Stimulated activated naive B cell treated with anti-CD40 and anti-IgM and Interleukin-4, amounts not matched to agents 10 μg/mL and 1 μg/mL and 100 μg/mL, for 72 hours (primary cell): ENCODE results near the gene FARP1.

ENCODE experiments used
- ATAC-seq, 2 donors: fragments of 150-1000 bp; cut with Tn5 transposase; replicated peaks; 2 replicates each; pipeline ENCODE4 v1.10.0; 2021; ENCODE audit warnings: moderate library complexity in 1 of 2
- DNase-seq: peaks from one replicate; pipeline ENCODE4 v3.0.0; 2021
- H3K27ac Mint-ChIP-seq: one replicate; pipeline ENCODE4 v1.8.0; 2022; ENCODE audit warnings: mild to moderate bottlenecking, mixed read lengths
- H3K27me3 Mint-ChIP-seq, 2 donors: one replicate each; pipeline ENCODE4 v1.8.0; 2022; ENCODE audit warnings: mixed read lengths in 2 of 2
- H3K36me3 Mint-ChIP-seq, 2 donors: one replicate each; pipeline ENCODE4 v1.8.0; 2022; ENCODE audit warnings: mixed read lengths in 2 of 2, mild to moderate bottlenecking in 1 of 2
- H3K4me1 Mint-ChIP-seq, 2 donors: one replicate each; pipeline ENCODE4 v1.8.0; 2022; ENCODE audit warnings: mixed read lengths in 2 of 2, mild to moderate bottlenecking in 1 of 2
- H3K4me3 Mint-ChIP-seq, 2 donors: one replicate each; pipeline ENCODE4 v1.8.0; 2022; ENCODE audit warnings: mild to moderate bottlenecking in 2 of 2, mixed read lengths in 2 of 2, moderate library complexity in 1 of 2
- H3K9me3 Mint-ChIP-seq, 2 donors: one replicate each; pipeline ENCODE4 v1.8.0; 2022; ENCODE audit warnings: mixed read lengths in 2 of 2, mild to moderate bottlenecking in 1 of 2

FARP1 gene

DNA sequence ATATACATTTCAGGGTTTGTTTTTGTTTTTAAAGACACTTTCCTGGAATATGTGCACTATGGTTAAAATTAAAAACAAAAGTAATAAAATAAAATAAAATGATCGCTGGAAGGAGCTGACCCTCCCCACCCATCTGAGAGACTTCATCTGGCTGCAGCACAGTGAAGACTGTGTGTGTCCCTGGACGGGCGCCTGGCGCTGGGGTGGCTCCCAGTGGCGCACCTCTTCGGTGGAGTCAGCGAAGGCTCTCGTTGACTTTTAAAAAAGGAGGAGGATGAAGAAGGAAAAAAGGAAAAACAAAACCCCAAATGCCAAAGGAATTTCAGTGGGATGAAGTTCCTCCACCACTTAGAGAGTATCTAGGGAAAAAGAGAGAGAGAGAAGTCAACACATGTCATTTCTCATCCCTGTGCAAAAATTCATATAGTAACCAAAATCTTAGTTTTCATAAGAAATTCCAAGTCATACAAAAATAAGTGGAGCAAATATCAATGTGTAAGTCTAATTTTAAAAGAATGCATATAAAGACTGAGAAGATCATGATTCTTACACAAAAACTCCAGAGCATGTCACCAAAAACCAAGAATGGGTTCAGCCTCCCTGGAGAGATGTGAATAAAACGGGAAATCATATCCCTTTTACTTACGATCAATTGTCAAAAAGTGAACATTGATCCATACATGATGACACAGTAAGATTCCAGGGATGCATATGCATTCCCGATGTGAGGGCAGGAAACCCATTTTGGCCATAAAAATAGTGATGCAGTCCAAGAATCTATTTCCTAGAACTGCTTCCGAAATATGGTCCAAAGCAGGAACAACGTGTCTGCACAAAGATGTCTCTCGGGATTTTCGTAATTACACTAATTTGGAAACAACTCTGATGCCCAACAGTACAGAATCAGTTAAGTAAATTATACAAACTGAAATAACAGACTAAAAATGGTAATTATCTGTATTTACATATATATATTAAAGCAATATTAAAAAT, 310.3 kb downstream of the FARP1 start:
- Mint-ChIP-seq H3K36me3 (peaks cover 38 to 65% of the 10 kb centered on the region in 2 donors), H3K27ac (peak overlapping the region; percentile 68), H3K9me3 (no peaks in the 10 kb centered on the region), H3K4me1 (peaks cover 0 to 18% of the 10 kb centered on the region in 2 donors), H3K4me3 (no peak overlapping the region), H3K27me3 (no peaks in the 10 kb centered on the region)
- DNase-seq (no peak), ATAC-seq (no peak)

DNA sequence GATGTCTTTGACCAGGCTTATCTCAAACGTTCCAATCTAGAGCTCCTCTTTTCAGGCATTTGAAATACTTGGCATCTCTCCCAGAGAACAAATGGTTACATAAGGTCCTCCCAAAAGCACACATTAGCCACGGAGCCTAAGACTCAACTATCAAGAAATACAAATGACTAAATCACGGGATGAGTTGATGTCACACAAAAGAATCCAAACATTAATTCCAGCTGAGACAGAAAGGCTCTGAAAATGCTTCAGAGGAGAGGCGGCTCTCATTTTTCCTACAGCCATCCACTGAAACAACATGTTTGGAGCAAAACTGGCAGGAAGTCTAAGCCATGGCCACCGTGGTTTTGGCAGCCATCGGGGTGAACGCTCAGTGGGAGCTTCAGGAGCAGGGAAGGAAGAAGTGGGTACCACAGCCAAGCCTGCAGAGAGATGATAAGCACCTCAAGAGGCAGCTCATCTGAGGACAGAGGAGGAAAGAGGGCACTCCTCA, 311.5 kb downstream of the FARP1 start:
- DNase-seq: no peak
- Mint-ChIP-seq H3K4me3 (no peak overlapping the region), H3K27ac (peak overlapping the region; percentile 25), H3K27me3 (no peaks in the 10 kb centered on the region), H3K9me3 (no peaks in the 10 kb centered on the region), H3K4me1 (peaks cover under 1 to 10% of the 10 kb centered on the region in 2 donors), H3K36me3 (peaks cover 32 to 58% of the 10 kb centered on the region in 2 donors)
- ATAC-seq: no peak

DNA sequence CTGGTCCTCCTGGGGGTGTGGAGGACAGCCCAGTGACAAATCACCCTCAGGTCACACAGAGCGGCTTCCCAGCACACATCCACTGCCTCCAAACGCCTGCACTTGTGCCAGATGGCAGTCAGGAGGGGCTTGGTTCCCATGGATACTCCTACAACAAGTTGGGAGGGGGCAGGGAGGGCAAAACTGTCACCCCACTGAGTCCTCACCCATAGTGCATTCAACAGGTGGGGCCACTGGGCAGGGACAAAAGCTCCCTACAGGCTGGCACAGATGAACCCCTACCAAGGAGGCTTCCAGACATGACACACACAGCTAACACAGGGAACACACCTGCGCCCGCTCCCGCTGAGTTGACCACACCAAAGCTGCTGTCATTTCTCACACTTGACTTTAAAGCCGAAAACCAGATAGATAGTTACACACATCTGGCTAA, 313.5 kb downstream of the FARP1 start:
- no peaks in the 10 kb centered on the region for H3K27me3 Mint-ChIP-seq
- ATAC-seq (no peak), DNase-seq (no peak)
- H3K4me3 Mint-ChIP-seq: no peak overlapping the region
- no peak overlapping the region for H3K27ac Mint-ChIP-seq
- H3K4me1 Mint-ChIP-seq: peaks cover 6 to 10% of the 10 kb centered on the region in 2 donors
- no peaks in the 10 kb centered on the region for H3K9me3 Mint-ChIP-seq
- H3K36me3 Mint-ChIP-seq: peaks cover 35 to 59% of the 10 kb centered on the region in 2 donors

GRCh38 chr13:98457053-98457452, 314.2 kb downstream of the FARP1 start:
- H3K4me3 Mint-ChIP-seq: no peak overlapping the region
- ATAC-seq: no peak
- H3K27me3 Mint-ChIP-seq: no peaks in the 10 kb centered on the region
- H3K4me1 Mint-ChIP-seq: peaks cover 5 to 6% of the 10 kb centered on the region in 2 donors
- no peaks in the 10 kb centered on the region for H3K9me3 Mint-ChIP-seq
- peaks cover 29 to 56% of the 10 kb centered on the region in 2 donors for H3K36me3 Mint-ChIP-seq
- peak overlapping the region; percentile 62 for H3K27ac Mint-ChIP-seq
- no peak for DNase-seq

DNA sequence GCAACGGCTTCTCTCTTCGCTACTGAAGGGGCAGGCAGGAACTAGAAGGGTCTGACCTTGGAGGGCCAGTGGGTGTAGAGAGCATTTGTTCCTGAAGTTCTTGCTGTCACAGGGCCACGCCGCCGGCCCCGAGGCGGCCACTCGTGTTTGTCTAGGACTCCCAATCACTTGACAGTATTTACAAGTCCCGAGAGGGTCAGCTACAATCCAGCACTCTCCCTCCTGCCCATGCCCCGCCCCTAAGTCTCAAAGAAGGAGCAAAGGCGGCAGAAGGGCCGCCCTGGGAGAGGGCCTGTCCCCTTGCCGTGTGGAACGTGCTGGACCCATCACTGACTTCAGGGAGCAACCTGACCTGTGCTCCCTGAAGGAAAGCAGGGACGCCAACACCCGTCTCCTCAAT, 315.5 kb downstream of the FARP1 start:
- H3K27me3 Mint-ChIP-seq: no peaks in the 10 kb centered on the region
- no peak overlapping the region for H3K4me3 Mint-ChIP-seq
- H3K36me3 Mint-ChIP-seq: peaks cover 37 to 61% of the 10 kb centered on the region in 2 donors
- no peaks in the 10 kb centered on the region for H3K9me3 Mint-ChIP-seq
- no peak overlapping the region for H3K27ac Mint-ChIP-seq
- no peak for ATAC-seq
- no peak for DNase-seq
- peaks cover 17 to 18% of the 10 kb centered on the region in 2 donors for H3K4me1 Mint-ChIP-seq

GRCh38 chr13:98459171-98459681, 316.3 kb downstream of the FARP1 start:
- DNase-seq (no peak), ATAC-seq (no peak)
- Mint-ChIP-seq H3K27me3 (no peaks in the 10 kb centered on the region), H3K27ac (peak overlapping the region; percentile 25), H3K4me3 (no peak overlapping the region), H3K36me3 (peaks cover 42 to 64% of the 10 kb centered on the region in 2 donors), H3K4me1 (peaks cover 19 to 22% of the 10 kb centered on the region in 2 donors), H3K9me3 (no peaks in the 10 kb centered on the region)

DNA sequence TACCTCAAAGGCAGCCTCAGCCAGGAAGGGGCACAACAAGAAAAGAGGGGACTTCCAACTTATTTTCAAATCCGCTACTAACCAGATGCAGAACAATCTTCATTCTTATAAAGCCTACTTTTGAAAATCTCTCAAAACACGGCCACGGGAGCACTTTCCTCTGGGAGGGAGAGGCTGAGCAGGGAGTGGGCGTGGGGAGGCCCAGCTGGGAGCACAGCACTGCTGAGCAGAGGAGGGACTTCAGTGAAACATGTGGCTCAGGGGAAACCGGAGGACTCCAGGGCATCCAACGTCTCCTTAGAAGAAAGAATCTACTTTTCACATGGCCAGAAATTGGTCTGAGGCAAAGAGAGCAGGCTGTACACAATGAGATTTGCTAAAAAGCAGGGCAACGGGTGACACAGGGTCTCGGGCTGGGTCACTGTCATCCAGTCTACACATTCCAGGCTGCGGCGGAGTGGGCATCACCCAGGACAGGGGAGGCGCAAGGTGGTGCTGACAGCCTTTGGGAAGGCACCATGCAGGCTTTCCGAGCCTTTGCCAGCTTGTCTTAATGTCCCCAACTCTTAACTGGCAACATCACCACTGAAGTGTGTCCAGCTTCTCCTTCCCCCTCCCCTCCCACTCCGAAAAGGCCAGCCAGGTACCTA, 317.0 kb downstream of the FARP1 start:
- peaks cover 37 to 58% of the 10 kb centered on the region in 2 donors for H3K36me3 Mint-ChIP-seq
- no peak overlapping the region for H3K4me3 Mint-ChIP-seq

DNA sequence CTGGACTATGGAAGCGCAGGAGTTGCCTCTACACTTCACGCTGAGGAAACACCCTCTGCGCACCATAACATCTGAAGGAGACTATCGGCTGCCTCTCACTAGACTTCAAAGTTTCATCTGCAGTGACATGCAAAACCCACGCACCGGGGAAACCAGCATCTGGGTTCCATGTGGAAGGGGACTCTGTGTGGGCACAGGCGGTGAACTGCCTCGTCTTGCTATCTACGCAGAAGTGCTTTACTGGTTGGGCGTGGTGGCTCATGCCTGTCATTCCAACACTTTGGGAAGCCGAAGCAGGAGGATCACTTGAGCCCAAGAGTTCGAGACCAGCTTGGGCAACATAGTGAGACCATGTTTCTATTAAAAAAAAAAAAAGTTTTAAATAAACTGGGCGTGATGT, 317.6 kb downstream of the FARP1 start:
- H3K27me3 Mint-ChIP-seq: no peaks in the 10 kb centered on the region
- H3K36me3 Mint-ChIP-seq: peaks cover 35 to 58% of the 10 kb centered on the region in 2 donors
- no peak overlapping the region for H3K27ac Mint-ChIP-seq
- no peak for ATAC-seq
- H3K9me3 Mint-ChIP-seq: no peaks in the 10 kb centered on the region
- H3K4me3 Mint-ChIP-seq: no peak overlapping the region
- DNase-seq: no peak
- H3K4me1 Mint-ChIP-seq: peaks cover 19 to 22% of the 10 kb centered on the region in 2 donors

More for the DNA sequence above, 317.0 kb downstream of the FARP1 start:
- no peaks in the 10 kb centered on the region for H3K27me3 Mint-ChIP-seq
- DNase-seq (no peak), ATAC-seq (no peak)
- H3K27ac Mint-ChIP-seq: peak overlapping the region; percentile 37
- no peaks in the 10 kb centered on the region for H3K9me3 Mint-ChIP-seq
- peaks cover 19 to 22% of the 10 kb centered on the region in 2 donors for H3K4me1 Mint-ChIP-seq

DNA sequence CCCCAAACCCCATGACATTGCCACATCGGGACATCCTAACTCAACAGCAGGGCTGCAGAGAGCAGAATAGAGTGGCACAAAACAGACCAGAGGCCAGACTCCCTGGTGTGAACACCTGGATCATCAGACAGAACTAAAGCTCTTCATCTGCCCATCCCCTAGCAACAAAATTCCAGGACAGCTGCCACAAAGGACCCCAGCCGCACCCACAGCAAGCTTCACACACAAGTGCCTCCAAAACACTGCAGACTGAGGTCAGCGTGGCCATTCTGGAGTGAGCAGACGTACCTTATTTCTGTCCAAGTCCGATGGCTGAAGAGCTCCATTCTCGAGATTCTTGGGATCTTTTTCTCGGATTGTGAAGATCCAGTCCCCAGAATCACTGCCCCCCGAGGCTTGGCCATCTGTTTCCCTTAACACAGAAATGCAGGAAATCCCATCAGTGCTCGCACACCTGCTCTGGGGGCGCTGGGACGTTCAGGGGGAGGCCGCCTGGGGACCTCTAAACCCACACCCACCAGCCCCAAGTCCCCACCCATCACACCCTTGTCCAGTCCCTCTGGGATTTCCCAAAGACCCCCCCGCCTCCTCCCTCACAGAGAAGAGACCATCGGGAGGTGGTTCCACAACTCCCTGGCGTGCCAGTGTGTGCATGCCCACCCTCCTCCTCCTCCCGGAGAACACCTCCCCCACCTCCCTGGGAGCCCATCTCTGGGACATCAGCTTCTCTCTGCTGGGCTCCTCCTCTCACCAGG, 318.8 kb downstream of the FARP1 start:
- ATAC-seq (no peak), DNase-seq (no peak)
- Mint-ChIP-seq H3K36me3 (peaks cover 34 to 55% of the 10 kb centered on the region in 2 donors), H3K9me3 (no peaks in the 10 kb centered on the region), H3K4me1 (peaks cover 19 to 22% of the 10 kb centered on the region in 2 donors), H3K27ac (peak overlapping the region; percentile 72), H3K27me3 (no peaks in the 10 kb centered on the region), H3K4me3 (no peak overlapping the region)

- DNase-seq (no peak), ATAC-seq (no peak)
- Mint-ChIP-seq H3K9me3 (no peaks in the 10 kb centered on the region), H3K4me1 (peaks cover 21 to 24% of the 10 kb centered on the region in 2 donors), H3K27me3 (no peaks in the 10 kb centered on the region), H3K36me3 (peaks cover 37 to 56% of the 10 kb centered on the region in 2 donors), H3K27ac (peak overlapping the region; percentile 72), H3K4me3 (no peak overlapping the region)
These were observed 319.5 kb downstream of the FARP1 start for GRCh38 chr13:98462241-98462882.

DNA sequence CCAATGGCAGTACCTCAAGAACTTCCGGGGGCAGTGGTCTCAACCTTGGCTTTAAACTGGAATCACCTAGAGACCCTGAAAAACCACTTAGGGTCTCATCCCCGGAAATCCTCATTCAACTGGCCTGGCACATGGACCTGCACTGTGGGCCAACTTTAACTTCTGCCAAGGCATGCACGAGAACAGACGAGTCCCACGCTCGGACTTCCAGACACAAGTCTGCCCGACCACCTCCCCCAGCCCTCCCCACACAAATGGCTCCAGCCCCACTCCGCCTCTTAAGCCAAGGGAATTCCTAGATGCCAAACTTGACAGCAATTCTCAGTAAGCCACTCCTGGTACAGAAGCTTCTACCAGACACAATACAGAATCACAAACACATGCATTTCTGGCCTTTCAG, 320.1 kb downstream of the FARP1 start:
- Mint-ChIP-seq H3K4me1 (peaks cover 21 to 30% of the 10 kb centered on the region in 2 donors), H3K27me3 (no peaks in the 10 kb centered on the region), H3K4me3 (no peak overlapping the region), H3K36me3 (peaks cover 42 to 57% of the 10 kb centered on the region in 2 donors), H3K9me3 (no peaks in the 10 kb centered on the region), H3K27ac (peak overlapping the region; percentile 72)
- DNase-seq (no peak), ATAC-seq (no peak)

DNA sequence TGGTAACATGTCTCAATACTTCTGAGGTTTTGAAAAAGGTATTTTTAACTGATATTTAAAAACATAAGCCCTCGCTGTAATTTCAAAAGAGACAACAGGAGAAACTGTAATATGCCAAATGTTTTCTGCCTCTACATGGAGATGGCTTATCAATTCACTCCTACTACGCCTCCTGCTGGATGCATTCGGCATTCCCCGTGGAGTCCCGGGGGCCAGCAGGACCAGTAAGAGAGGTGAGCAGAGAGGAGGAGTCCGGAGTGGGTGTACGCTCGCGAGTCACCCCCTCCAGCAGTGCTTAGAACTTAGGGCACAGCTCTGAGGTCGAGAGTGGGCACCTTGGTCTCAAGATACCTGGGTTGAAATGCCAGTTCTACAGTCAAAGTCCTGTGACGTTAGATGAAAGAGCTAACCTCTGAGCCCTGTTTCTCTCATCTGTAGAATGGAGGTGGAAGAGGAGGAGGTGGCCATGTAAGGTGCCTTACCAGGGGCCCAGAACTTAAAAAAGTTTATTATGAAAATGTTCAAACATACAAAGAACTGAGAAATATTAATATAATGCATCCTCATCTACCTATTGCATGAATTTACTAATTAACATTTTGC, 323.8 kb downstream of the FARP1 start:
- no peaks in the 10 kb centered on the region for H3K9me3 Mint-ChIP-seq
- peaks cover 21 to 26% of the 10 kb centered on the region in 2 donors for H3K4me1 Mint-ChIP-seq
- H3K27me3 Mint-ChIP-seq: no peaks in the 10 kb centered on the region
- H3K4me3 Mint-ChIP-seq: no peak overlapping the region
- peak overlapping the region; percentile 31 for H3K27ac Mint-ChIP-seq
- peaks cover 52 to 67% of the 10 kb centered on the region in 2 donors for H3K36me3 Mint-ChIP-seq
- ATAC-seq (peak; percentile 51 to 56), DNase-seq (no peak)
